Non-pigmented ciliary epithelial cell (primary cell): ENCODE results near the gene ANGPTL4.
"Not testable (repeated sequence)": the region's sequence is repeated elsewhere in the genome, so short reads cannot be mapped to it uniquely, and the experiment has no call there.

Source experiments
- DNase-seq: peaks from one replicate; pipeline ENCODE4 v3.0.0-alpha.2; 2010; ENCODE audit warnings: low read depth

Gene ANGPTL4

GRCh38 chr19:8334458-8335342 lies 29.3 kb upstream of the ANGPTL4 start:
- DNase-seq = no peak

- no peak for DNase-seq
Measured at GRCh38 chr19:8335343-8336071, 28.4 kb upstream of the ANGPTL4 start.

DNA sequence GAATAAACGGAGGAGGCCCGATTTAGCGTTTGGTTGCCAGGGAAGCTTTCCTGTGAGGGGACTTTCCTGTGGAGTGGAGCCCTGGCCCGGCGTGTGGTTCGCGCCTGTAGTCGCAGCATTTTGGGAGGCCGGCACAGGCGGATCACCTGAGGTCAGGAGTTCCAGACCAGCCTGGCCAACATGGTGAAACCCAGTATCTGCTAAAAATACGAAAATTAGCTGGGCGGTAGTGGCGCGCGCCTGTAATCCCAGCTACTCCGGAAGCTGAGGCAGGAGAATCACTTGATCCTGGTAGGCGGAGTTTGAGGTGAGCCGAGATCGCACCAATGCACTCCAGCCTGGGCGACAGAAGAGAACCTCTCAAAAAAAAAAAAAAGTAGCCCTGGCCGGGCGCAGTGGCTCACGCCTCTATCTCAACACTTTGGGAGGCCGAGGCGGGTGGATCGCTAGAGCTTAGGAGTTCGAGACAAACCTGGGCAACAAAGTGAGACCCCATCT lies 27.8 kb upstream of the ANGPTL4 start:
- no peak for DNase-seq

- no peak for DNase-seq
Measured at GRCh38 chr19:8336660-8337059, 27.3 kb upstream of the ANGPTL4 start.

- DNase-seq = no peak
Measured at GRCh38 chr19:8337728-8338127, 26.2 kb upstream of the ANGPTL4 start.

- DNase-seq = no peak
Measured at GRCh38 chr19:8338835-8339234, 25.1 kb upstream of the ANGPTL4 start.

GRCh38 chr19:8340341-8341096 lies 23.4 kb upstream of the ANGPTL4 start:
- DNase-seq = no peak

- DNase-seq = not testable (repeated sequence)
Measured at GRCh38 chr19:8341504-8341903, 22.5 kb upstream of the ANGPTL4 start.

GRCh38 chr19:8342316-8342683 lies 21.7 kb upstream of the ANGPTL4 start:
- no peak for DNase-seq

GRCh38 chr19:8342684-8343482 lies 21.1 kb upstream of the ANGPTL4 start, which contains the start of gene KANK3:
TSS of gene KANK3 (minus strand) at chr19:8343262. CDS start at chr19:8337828, 5,434 bp downstream.
- DNase-seq = peak; percentile 79

GRCh38 chr19:8343483-8343844 lies 20.5 kb upstream of the ANGPTL4 start:
- no peak for DNase-seq

GRCh38 chr19:8349629-8350372 lies 14.2 kb upstream of the ANGPTL4 start:
- not testable (repeated sequence) for DNase-seq

DNA sequence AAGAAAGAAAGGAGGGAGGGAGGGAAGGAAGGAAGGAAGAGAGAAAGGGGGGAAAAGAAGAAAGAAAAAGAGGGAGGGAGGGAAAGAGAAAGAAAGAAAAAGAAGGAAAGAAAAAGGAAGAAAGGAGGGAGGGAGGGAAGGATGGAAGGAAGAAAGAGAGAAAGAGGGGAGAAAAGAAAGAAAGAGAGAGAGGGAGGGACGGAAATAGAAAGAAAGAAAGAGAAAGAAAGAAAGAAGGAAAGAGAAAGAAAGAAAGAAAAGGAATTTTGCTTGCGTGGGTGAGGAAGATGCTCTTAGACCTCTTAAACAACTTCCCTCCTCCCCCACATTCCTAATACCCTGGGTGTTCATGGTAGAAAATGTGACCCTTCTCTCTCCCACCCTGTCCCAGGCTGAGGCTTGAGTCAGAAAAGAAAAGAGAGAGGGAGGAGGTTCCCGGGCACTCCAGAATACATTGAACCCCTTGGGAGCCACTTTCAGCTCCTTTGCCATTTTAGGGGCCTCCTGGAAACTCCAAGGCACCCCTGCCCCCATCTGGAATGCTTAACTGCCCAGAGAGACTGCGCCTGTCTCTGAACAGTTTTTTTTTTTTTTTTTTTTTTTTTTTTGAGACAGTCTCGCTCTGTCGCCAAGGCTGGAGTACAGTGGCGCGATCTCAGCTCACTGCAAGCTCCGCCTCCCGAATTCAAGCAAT lies 11.7 kb upstream of the ANGPTL4 start:
- no peak for DNase-seq

GRCh38 chr19:8352845-8353244 lies 11.1 kb upstream of the ANGPTL4 start:
- not testable (repeated sequence) for DNase-seq

DNA sequence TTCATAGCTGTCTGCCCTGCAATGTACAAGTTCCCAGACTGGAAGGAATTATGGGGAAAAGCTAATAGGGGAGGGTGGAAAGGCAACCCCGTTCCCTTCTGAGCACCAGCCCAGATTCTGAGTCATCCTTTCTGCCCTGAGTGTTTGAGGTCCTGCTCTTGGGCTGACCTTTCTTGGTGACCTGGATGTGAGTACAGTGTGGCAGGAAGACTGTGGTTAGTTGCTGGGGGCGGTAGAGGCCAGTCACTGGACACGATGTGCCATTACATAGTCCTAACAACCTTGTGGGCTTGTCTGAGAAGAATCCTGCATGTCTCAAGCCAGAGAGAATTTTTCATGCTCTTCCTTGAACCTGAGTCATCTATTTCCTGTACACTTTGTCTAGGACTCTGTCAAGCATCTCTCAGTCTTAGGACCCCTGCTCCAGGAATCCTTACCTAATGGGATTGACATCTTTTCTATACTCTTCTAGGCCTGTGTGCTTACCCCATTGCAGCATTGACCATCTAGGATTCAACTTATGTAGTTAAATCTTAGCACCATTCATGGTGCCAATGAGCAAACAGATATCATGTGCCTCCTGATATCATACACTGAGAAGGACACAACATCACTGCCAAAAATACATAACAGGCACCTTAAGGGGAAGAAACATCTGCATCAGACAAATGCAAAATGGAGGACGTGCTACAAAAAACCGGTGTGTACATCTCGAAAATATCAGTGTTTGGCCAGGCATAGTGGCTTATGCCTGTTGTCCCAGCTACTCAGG lies 8.1 kb upstream of the ANGPTL4 start:
- peak; percentile 99 for DNase-seq

DNA sequence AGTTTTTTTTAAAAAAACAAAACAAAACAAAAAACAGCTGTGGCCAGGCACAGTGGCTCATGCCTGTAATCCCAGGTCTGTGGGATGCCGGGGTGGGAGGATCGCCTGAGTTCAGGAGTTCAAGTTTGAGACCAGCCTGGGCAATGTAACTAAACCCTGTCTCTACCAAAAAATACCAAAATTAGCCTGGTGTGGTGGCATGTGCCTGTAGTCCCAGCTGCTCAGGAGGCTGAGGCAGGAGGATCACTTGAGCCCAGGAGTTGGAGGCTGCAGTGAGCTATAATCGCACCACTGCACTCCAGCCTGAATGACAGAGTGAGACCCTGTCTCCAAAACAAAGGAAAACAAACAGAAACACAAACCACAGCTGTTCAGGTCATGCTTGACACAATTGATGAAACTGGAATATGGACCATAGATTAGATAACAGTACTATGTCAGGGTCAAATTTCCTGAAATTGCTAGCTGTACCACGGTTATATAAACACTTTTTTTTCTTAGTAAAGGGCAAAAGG lies 6.9 kb upstream of the ANGPTL4 start:
- no peak for DNase-seq

DNA sequence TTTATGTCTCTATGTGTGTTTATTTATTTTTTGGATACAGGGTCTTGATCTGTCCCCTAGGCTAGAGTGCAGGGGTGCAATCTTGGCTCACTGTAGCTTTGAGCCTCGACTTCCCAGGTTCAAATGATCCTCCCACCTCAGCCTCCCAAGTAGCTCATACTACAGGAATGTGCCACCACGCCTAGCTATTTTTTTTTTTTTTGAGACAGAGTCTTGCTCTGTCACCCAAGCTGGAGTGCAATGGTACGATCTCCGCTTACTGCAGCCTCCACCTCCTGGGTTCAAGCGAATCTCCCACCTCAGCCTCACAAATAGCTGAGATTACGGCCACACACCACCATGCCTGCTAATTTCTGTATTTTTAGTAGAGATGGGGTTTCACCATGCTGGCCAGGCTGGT lies 5.0 kb upstream of the ANGPTL4 start:
- no peak for DNase-seq

GRCh38 chr19:8360196-8360595 lies 3.8 kb upstream of the ANGPTL4 start:
- no peak for DNase-seq
